Peyer's patch (tissue), 4 donors: ENCODE data around the gene PDE4D.

Experiments
- POLR2A ChIP-seq, 2 donors: fragments of 450-650 bp; IDR thresholded peaks; one replicate each; pipeline ENCODE4 v1.5.1; 2017; ENCODE audit warnings: antibody characterized with exemption in 2 of 2, mild to moderate bottlenecking in 2 of 2, moderate library complexity in 2 of 2
- TF ChIP-seq, protein P1 (sequence below), 6 experiments: fragments of 450-650 bp in 4 of 6; fragments of 200-600 bp in 2 of 6; sonication (generic) in 1 of 6; IDR thresholded peaks; one replicate each; pipeline ENCODE4 v1.5.1; 2017 to 2019; ENCODE audit warnings: antibody characterized with exemption in 6 of 6, mild to moderate bottlenecking in 3 of 6, moderate library complexity in 1 of 6

- TF ChIP-seq, protein P1, sequence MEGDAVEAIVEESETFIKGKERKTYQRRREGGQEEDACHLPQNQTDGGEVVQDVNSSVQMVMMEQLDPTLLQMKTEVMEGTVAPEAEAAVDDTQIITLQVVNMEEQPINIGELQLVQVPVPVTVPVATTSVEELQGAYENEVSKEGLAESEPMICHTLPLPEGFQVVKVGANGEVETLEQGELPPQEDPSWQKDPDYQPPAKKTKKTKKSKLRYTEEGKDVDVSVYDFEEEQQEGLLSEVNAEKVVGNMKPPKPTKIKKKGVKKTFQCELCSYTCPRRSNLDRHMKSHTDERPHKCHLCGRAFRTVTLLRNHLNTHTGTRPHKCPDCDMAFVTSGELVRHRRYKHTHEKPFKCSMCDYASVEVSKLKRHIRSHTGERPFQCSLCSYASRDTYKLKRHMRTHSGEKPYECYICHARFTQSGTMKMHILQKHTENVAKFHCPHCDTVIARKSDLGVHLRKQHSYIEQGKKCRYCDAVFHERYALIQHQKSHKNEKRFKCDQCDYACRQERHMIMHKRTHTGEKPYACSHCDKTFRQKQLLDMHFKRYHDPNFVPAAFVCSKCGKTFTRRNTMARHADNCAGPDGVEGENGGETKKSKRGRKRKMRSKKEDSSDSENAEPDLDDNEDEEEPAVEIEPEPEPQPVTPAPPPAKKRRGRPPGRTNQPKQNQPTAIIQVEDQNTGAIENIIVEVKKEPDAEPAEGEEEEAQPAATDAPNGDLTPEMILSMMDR (IDR thresholded peaks at IDR 0.05): no peak
- no peak for TF ChIP-seq POLR2A (IDR thresholded peaks at IDR 0.05)
Observed at GRCh38 chr5:59559323-59559722, 334.2 kb downstream of the PDE4D start.
